Endothelial cell of umbilical vein (primary cell): ENCODE measurements around the gene KCNQ1OT1.

Source experiments
- JUN ChIP-seq: IDR thresholded peaks from 2 replicates; pipeline ENCODE4 v1.6.1; 2011; ENCODE audit warnings: borderline replicate concordance, low read depth; ENCODE audit not compliant: insufficient read length, insufficient read depth
- POLR2AphosphoS5 ChIP-seq: IDR thresholded peaks from 2 replicates; pipeline ENCODE4 v1.6.1; 2012; ENCODE audit warnings: low read depth, mild to moderate bottlenecking, control low read depth, low read length, moderate library complexity; ENCODE audit not compliant: insufficient read depth
- TF ChIP-seq, protein P1 (sequence below), 2 donors: IDR thresholded peaks; 1 replicate in 1 of 2; 2 replicates in 1 of 2; pipeline ENCODE4 v1.5.1; 2011; ENCODE audit warnings: low read length in 2 of 2, mild to moderate bottlenecking in 2 of 2, moderate library complexity in 2 of 2, control low read depth in 1 of 2, inconsistent platforms in 1 of 2, low read depth in 1 of 2; ENCODE audit not compliant: insufficient read depth in 1 of 2; ENCODE audit errors: extremely low read depth in 1 of 2

DNA sequence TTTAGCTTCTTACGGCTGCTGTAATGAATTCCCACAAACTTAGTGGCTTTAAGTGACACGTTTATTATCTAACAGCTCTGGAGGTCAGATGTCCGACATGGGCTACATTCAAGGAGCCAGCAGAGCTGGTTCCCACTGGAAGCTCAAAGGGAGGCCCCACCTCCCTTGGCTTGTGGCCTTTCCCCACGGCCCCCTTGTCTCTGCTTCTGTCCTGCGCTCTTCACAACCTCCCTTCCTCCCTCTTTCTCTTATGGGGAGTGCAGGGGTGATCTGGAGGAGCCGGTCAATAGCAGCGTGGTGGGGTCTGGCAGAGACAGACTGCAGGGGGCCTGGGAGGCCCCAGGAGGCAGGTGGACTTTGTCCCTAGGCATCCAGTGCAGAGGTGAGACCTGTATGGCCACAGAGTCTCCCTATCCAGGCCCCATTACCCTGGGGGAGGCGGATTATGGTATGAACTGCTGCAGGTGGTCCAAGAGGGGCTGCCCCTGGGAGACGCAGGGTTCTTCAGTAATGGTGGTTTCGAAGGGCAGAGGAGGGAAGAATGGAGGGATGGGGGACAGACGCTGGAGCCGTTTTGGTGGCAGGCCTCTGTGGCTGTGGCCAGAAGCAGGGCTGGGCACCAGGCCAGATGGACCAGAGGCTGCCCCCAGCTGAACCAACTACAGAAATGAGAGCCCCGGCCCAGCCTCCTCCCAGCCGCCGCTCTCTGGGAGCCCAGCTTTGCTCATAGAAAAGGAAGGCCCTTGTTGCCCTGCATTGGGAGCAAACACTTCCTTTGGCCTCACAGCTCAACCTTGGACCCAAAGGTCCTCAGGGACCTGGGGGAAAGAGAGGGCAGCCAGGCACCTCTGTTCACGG lies 30.7 kb upstream of the KCNQ1OT1 start:
- TF ChIP-seq JUN (no peak), POLR2AphosphoS5 (no peak)
- TF ChIP-seq, protein P1, sequence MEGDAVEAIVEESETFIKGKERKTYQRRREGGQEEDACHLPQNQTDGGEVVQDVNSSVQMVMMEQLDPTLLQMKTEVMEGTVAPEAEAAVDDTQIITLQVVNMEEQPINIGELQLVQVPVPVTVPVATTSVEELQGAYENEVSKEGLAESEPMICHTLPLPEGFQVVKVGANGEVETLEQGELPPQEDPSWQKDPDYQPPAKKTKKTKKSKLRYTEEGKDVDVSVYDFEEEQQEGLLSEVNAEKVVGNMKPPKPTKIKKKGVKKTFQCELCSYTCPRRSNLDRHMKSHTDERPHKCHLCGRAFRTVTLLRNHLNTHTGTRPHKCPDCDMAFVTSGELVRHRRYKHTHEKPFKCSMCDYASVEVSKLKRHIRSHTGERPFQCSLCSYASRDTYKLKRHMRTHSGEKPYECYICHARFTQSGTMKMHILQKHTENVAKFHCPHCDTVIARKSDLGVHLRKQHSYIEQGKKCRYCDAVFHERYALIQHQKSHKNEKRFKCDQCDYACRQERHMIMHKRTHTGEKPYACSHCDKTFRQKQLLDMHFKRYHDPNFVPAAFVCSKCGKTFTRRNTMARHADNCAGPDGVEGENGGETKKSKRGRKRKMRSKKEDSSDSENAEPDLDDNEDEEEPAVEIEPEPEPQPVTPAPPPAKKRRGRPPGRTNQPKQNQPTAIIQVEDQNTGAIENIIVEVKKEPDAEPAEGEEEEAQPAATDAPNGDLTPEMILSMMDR (IDR thresholded peaks at IDR 0.05; ENCODE audit: extremely low read depth in 1 of 2, insufficient read depth in 1 of 2, low read depth in 1 of 2, low read length in 2 of 2), result no peak
